ENCODE measurements around the gene UFD1. TPM values are rescaled to one million over a fixed set of nuclear protein-coding genes. Genes with fewer than 3 reads are reported as not detected.

The UFD1 gene
- total RNA-seq, 4 donors from 2014 or later = 33.0 to 57.4 (median 45.6) TPM

DNA sequence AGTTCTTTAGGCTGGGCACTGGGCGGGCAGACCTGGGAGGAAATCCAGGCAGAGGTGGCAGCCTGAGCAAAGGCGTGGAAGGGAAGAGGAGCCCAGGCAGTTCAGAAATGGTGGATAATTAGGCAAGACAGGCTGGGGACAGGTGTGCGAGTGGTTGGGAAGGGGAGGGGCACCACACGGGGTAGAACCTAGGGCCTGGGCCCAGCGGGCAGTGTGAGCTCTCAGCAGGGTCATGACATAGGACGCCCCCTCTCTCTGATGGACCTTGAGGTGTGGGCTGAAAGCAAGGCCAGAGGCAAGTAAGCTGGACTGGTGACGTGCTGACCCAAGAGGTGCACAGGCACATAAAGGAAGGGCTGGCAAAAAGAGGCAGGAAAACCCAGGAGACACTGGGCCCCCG lies 6.8 kb downstream of the UFD1 start:
- WGBS, 2 donors = 85 to 93% methylated on average over 7 to 8 of the region's 8 CpGs
- intact Hi-C loops (cut with DNase I) = no loop called here

DNA sequence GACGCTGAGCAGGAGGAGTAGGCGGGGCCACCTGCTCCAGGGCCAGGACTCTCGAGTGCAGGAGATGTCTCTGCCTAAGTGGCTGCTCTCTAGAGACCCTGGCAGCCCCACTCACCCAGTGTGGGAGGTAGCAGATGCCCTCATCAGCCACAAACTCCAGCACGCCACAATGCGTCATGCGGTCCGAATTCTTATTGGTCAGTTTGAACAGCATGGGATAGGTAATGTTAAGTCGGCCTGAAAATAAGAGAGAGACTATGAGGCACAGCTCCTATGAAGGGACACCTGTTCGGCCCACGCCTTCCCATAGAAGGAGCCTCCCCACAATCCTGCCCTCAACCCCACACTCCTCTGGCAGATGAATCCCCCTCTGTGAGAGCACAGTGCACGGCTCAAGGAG lies 7.4 kb downstream of the UFD1 start:
- TF ChIP-seq, protein P1, sequence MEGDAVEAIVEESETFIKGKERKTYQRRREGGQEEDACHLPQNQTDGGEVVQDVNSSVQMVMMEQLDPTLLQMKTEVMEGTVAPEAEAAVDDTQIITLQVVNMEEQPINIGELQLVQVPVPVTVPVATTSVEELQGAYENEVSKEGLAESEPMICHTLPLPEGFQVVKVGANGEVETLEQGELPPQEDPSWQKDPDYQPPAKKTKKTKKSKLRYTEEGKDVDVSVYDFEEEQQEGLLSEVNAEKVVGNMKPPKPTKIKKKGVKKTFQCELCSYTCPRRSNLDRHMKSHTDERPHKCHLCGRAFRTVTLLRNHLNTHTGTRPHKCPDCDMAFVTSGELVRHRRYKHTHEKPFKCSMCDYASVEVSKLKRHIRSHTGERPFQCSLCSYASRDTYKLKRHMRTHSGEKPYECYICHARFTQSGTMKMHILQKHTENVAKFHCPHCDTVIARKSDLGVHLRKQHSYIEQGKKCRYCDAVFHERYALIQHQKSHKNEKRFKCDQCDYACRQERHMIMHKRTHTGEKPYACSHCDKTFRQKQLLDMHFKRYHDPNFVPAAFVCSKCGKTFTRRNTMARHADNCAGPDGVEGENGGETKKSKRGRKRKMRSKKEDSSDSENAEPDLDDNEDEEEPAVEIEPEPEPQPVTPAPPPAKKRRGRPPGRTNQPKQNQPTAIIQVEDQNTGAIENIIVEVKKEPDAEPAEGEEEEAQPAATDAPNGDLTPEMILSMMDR (IDR thresholded peaks at IDR 0.05) = no peak
- TF ChIP-seq POLR2A (IDR thresholded peaks at IDR 0.05) = no peak
- H3K27me3 ChIP-seq = no peaks in the 10 kb centered on the region
- H3K9me3 ChIP-seq = no peaks in the 10 kb centered on the region
- WGBS, 2 donors = 91 to 93% methylated on average over 4 to 10 of the region's 11 CpGs
- DNase-seq = no peak
- H3K27ac ChIP-seq = no peak overlapping the region
- intact Hi-C loops (cut with DNase I) = no loop called here
- H3K4me1 ChIP-seq = peaks cover 0 to 29% (median 7%) of the 10 kb centered on the region in 3 donors
- H3K4me3 ChIP-seq = no peak overlapping the region
- H3K36me3 ChIP-seq = peaks cover 35 to 91% (median 52%) of the 10 kb centered on the region in 3 donors

More for the DNA sequence above, 6.8 kb downstream of the UFD1 start:
- no peak overlapping the region for H3K4me3 ChIP-seq
- TF ChIP-seq POLR2A (IDR thresholded peaks at IDR 0.05) = no peak
- TF ChIP-seq, protein P1 (IDR thresholded peaks at IDR 0.05) = no peak
- peaks cover 2 to 35% (median 11%) of the 10 kb centered on the region in 3 donors for H3K4me1 ChIP-seq
- H3K36me3 ChIP-seq = peaks cover 31 to 85% (median 45%) of the 10 kb centered on the region in 3 donors
- H3K27me3 ChIP-seq = no peaks in the 10 kb centered on the region
- H3K27ac ChIP-seq = no peak overlapping the region
- DNase-seq = no peak
- H3K9me3 ChIP-seq = no peaks in the 10 kb centered on the region

DNA sequence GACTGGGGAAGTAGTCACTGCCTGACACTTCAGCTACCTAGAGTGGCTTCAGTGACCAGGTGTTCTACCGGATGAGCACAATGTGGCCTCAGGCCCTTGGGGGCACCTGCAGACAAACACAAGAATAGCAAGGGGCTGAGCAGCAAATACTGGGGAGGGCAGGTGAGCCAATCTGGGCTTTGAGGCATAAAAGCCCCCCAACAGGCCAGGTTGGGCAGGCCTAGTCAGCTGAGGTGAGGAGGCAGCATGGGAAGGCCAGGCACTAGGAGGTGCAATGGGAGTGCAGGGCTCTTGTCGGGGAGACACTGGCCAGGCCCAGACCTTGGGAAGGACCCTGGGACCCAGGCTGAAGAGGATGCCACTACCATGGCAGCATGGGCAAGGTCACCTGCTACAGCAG lies 9.0 kb downstream of the UFD1 start:
- no peaks in the 10 kb centered on the region for H3K27me3 ChIP-seq
- no peak for TF ChIP-seq POLR2A (IDR thresholded peaks at IDR 0.05)
- TF ChIP-seq, protein P1 (IDR thresholded peaks at IDR 0.05) = no peak
- intact Hi-C loops (cut with DNase I) = no loop called here
- H3K4me3 ChIP-seq = no peak overlapping the region
- H3K4me1 ChIP-seq = peaks cover 0 to 13% (median 0%) of the 10 kb centered on the region in 3 donors
- peaks cover 45 to 100% (median 61%) of the 10 kb centered on the region in 3 donors for H3K36me3 ChIP-seq
- no peaks in the 10 kb centered on the region for H3K9me3 ChIP-seq
- no peak for DNase-seq
- no peak overlapping the region for H3K27ac ChIP-seq
- WGBS, 2 donors = 86 to 100% methylated on average over 2 of the region's 2 CpGs

- no peak overlapping the region for H3K4me3 ChIP-seq
- H3K27me3 ChIP-seq = no peaks in the 10 kb centered on the region
- 86 to 100% methylated on average over 1 to 2 of the region's 7 CpGs for WGBS, 2 donors
- no peaks in the 10 kb centered on the region for H3K9me3 ChIP-seq
- H3K27ac ChIP-seq = no peak overlapping the region
- DNase-seq = no peak
- H3K36me3 ChIP-seq = peaks cover 45 to 100% (median 67%) of the 10 kb centered on the region in 3 donors
- intact Hi-C loops (cut with DNase I) = no loop called here
- peaks cover 0 to 7% (median 0%) of the 10 kb centered on the region in 3 donors for H3K4me1 ChIP-seq
- TF ChIP-seq POLR2A (IDR thresholded peaks at IDR 0.05) = no peak
- TF ChIP-seq, protein P1 (IDR thresholded peaks at IDR 0.05) = no peak
These were observed 9.6 kb downstream of the UFD1 start for GRCh38 chr22:19469421-19469820.

DNA sequence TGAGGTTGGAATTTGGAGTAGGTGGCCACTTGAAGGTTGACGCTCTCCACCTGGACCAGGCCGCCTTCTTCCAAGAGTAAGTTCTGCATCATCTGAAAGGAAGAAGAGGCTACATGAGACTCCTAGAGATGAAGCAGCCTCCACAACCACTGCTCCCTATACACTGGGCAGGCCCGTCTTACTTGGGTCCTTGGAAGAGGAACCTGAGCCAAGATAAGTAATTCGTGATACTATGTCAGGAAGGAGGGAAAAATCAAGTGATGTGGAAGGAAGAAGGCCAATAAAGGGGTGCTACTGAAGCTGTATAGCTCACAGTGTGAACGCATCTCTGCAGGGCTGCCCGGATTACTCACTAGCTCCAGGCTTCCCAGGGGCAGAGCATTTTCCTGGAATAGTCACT lies 11.1 kb downstream of the UFD1 start:
- intact Hi-C loops (cut with DNase I) = no loop called here
- Histone ChIP-seq H3K27ac (no peak overlapping the region), H3K4me3 (no peak overlapping the region), H3K27me3 (no peaks in the 10 kb centered on the region), H3K9me3 (no peaks in the 10 kb centered on the region), H3K4me1 (no peaks in the 10 kb centered on the region), H3K36me3 (peaks cover 39 to 100% (median 61%) of the 10 kb centered on the region in 3 donors)
- TF ChIP-seq POLR2A (IDR thresholded peaks at IDR 0.05) = no peak
- TF ChIP-seq, protein P1 (IDR thresholded peaks at IDR 0.05) = no peak
- 89 to 94% methylated on average over 6 of the region's 6 CpGs for WGBS, 2 donors
- DNase-seq = no peak

All from esophagus squamous epithelium (tissue), 5 donors.